Gastrocnemius medialis (tissue), 4 donors: ENCODE measurements around the gene KIF12.

Source experiments
- CTCF ChIP-seq, 5 experiments: fragments of 450-650 bp in 3 of 5; fragments of 200-600 bp in 2 of 5; sonication (generic) in 2 of 5; IDR thresholded peaks in 4 of 5; conservative IDR thresholded peaks in 1 of 5; 1 replicate in 4 of 5; 2 replicates in 1 of 5; pipeline ENCODE4 v1.5.1; 2016 to 2019; ENCODE audit warnings: antibody characterized with exemption in 5 of 5, mild to moderate bottlenecking in 3 of 5, moderate library complexity in 3 of 5
- POLR2A ChIP-seq, 2 donors: fragments of 450-650 bp; IDR thresholded peaks; one replicate each; pipeline ENCODE4 v1.6.1; 2017; ENCODE audit warnings: antibody characterized with exemption in 2 of 2, mild to moderate bottlenecking in 2 of 2, moderate library complexity in 2 of 2

GRCh38 chr9:114053246-114054005, 45.7 kb downstream of the KIF12 start:
- TF ChIP-seq CTCF (IDR thresholded peaks at IDR 0.05 in 4 of 5, conservative IDR thresholded peaks at IDR 0.05 in 1 of 5) (no peak), POLR2A (IDR thresholded peaks at IDR 0.05) (no peak)
